ENCODE measurements around the gene FBXW12.

Gene FBXW12

GRCh38 chr3:48423883-48424695, 52.1 kb downstream of the FBXW12 start:
- peak; percentile 25 for DNase-seq

DNA sequence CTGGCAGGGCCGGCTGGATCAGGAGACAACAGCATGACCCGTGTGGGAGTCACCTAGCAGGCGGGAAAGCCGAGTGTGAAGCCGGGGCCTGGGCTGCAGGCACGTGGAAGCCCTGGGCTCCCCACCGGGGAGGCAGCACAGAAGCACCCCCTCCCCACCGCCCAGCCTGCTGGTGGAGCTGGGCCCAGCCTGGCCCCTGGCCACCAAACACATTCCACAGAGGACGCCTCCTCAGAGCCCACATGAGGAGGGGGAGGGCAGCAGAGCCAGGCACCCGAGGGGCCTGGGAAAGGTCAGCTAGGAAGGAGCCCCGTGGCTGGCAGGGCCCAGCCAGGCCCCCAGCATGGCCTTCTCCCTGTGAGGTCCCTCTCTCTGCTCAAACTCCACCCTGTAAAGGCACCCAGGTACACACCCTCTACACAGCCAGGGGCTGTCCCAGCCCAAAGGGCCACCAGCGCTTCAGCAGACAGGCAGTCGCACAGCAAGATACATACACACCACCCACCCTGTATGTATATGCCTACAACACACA, 53.3 kb downstream of the FBXW12 start:
- no peak for DNase-seq

GRCh38 chr3:48426401-48426909, 54.4 kb downstream of the FBXW12 start:
- no peak for DNase-seq

- no peak for DNase-seq
Observed at GRCh38 chr3:48426944-48427629, 55.1 kb downstream of the FBXW12 start.

GRCh38 chr3:48427630-48427962, 55.6 kb downstream of the FBXW12 start:
- no peak for DNase-seq

DNA sequence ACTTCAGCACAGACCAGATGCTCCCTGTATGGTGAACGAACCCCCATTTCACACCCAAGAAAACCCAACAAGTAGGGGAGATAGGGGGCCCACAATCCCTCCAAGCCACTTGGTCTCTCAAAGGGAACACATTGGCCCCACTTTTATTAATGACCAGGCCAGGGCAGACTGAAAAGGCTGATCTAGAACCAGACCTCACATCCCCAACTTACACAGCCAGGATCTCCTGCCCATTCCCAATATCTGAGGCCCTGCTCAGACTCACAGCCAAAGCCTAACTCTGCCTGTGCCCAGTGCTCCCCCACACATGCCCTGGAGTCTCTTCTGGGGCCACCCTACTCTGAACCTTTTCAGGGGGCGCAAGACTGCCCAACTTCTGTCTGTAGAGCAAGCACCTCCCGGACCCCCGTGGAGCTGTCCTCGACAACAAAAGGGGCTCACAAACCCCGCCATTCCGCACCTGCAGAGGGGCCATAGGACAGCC, 56.1 kb downstream of the FBXW12 start:
- DNase-seq, result no peak

DNA sequence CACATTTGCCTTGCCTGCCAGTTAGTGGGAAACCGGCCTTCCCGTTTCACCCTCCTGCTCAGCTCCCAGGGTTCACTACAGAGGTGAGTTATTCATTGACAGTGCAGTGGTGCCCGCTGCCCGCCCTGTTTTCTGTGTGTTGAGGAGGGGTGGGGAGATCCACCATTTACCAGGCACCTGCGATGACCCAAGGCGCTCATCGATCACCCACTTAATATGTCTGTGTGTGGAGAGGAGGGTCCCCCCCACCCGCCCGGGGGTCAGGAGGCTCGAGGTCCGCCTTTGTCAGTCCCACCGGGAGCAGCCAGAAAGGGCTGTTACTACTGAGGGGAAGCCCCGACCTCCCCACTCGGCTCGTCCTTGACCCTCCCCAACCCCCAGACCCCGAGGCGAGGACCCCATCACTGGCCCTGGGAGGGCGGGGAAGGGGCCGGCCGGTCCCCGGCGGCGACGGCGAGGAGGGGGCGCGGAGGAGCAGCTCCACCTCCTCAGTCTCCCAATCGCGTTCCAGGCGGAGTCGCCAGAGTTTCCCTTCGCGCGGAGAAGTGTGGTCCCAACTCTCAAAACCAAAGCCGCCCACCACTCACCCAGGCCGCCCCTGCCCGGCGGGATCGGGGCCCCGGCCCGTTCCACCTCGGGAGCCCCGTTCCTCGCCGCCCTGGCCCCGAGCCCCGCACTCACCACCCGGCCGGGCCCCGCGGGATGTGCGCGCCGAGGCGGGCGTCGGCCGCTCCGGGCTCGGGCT, 56.7 kb downstream of the FBXW12 start:
- DNase-seq, result no peak

- DNase-seq, result no peak
Observed at GRCh38 chr3:48429317-48429959, 57.4 kb downstream of the FBXW12 start.

GRCh38 chr3:48429960-48430707, 58.1 kb downstream of the FBXW12 start, which contains the start of gene PLXNB1:
TSS of gene PLXNB1 (minus strand) at chr3:48430086. CDS start at chr3:48424611, 5,475 bp downstream.
- peak; percentile 48 for DNase-seq

DNA sequence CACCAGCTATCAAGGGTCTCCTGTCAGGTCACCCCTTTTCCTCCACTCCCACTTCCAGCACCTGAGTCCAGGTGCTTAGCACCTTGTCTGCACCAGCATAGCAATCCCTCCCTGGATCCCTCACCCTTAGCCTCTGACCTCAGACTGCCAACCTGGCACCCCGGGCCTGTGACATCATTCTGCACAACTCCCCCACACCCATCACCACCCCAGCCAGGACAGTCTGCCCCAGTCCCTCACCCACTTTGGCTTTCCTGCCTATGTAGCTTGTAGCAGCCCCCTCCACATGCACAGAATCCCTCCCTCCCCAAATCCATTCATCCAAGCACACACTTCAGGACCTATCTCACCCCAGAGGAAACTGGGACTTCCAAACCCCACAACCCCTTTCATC, 58.7 kb downstream of the FBXW12 start:
- no peak for DNase-seq

DNA sequence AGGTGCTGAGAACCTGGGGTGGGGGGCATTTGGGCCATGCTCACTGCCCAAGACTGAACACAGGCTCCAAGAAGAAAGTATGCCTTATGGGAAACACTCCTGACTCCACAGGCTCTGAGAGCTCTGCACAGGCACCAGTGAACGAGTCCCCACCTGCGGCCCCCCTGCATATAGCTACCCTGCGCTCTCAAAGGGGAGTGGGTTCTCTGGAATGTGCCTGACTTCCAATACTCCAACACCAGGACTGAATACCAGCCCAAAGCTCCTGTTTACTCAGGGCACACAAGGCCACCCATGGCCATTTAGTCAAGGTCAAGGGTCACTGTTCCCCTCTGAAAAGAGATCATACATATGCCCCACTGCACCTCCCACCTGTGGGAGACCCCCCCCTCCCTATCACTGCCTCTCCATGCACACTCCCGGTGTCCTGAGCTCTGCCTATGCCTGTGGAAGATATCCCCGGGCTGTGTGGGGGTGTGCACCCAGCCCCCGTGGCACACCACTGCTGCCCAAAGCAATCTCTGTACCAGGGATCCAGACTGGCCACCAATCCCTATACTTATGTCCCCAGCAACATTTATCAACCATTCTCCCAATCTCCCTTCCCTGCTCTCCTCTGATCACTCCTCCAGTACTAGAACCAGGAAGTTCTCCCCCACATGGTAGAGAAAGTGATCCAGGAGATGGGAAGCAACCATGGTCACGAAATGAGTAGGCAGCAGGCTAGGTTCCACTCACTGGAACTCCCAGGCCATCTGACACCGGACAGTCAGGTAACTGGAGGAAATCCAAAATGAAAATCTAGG, 59.4 kb downstream of the FBXW12 start:
- no peak for DNase-seq

DNA sequence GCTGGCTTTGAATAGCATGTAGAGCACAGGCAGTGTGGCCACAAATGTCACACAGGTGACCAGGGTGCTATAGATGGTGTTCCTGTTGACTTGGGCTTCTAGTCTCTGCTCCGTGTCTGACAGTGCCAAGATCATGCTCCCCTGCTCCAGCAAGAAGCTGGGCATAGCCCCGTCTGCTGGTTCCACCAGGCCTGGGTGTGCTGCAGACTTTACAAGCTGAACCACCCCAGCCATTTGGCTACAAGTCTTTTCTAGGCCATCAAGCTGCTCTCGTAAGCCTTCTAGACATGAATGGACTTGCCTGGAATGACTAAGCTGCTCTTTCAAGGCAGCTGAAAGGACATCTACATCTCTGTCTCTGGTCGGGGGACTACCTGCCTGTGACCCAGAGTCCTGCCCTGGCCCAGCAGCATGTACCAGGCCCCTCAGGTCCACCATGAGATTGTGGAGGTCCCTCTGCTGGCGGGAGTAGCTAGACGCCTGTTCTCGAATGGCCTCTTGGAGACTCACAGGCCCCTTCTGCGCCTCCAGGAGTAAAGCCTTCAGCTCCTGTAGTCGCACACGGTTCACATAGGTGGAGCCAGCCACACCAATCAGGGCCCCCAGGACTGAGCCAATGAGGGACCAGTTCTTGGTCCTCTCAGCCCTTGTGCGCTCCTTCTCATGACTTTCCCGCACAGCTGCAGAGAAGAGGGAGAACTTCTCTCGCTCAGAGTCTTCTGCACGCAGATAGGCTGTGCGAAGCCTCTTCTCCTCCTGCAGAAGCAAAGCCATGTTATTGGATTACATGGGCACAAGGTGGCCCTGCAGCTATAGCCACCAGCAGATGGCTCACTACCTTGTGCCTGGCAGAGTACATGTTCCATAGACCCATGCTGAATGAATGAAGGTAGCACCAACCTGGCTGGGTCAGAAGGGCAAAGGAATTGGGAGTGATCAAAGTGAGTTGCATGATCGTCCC, 60.7 kb downstream of the FBXW12 start:
- no peak for DNase-seq

GRCh38 chr3:48433472-48434118, 61.6 kb downstream of the FBXW12 start:
- no peak for DNase-seq

GRCh38 chr3:48434591-48435222, 62.7 kb downstream of the FBXW12 start:
- no peak for DNase-seq

DNA sequence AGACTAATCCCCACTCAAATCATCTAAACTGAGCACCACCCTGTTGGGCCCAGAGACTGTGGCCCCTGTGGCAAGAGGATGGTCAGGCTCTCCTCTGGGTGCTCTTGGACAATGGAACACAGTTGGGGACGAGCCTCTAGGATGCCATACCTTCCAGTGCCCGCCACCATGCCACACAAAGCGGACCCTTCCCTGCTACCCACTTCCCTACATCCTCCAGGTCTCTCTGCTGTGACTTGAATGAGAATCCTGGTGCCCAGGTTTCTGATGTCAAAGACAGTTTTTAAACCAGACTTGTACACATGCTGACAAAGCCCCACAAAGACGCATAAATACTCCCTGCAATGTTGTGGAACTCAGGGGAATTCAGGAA, 63.2 kb downstream of the FBXW12 start:
- no peak for DNase-seq

GRCh38 chr3:48435774-48436476, 63.9 kb downstream of the FBXW12 start:
- peak; percentile 75 for DNase-seq

GRCh38 chr3:48436477-48436787, 64.4 kb downstream of the FBXW12 start:
- no peak for DNase-seq

DNA sequence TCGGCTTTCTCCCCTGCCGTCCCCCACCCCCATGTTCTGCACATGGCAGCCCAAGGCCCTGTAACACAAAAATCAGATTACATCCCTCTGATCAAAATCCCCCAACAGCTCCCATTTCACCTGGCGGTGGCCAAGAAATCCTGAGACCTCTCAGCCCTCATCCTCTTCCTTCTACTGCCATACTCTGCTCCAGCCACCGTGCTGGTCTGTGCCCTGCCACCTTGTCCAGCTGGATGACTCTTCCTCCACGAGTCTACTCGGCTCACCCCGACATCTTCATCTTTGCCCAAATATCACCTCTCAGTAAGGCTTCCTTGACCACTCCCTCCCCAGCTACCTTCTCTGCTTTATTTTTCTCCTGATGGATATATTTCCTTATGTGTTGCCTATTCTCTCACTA, 64.8 kb downstream of the FBXW12 start:
- DNase-seq, result no peak
